ENCODE measurements around the gene C20orf204.

C20orf204 gene

DNA sequence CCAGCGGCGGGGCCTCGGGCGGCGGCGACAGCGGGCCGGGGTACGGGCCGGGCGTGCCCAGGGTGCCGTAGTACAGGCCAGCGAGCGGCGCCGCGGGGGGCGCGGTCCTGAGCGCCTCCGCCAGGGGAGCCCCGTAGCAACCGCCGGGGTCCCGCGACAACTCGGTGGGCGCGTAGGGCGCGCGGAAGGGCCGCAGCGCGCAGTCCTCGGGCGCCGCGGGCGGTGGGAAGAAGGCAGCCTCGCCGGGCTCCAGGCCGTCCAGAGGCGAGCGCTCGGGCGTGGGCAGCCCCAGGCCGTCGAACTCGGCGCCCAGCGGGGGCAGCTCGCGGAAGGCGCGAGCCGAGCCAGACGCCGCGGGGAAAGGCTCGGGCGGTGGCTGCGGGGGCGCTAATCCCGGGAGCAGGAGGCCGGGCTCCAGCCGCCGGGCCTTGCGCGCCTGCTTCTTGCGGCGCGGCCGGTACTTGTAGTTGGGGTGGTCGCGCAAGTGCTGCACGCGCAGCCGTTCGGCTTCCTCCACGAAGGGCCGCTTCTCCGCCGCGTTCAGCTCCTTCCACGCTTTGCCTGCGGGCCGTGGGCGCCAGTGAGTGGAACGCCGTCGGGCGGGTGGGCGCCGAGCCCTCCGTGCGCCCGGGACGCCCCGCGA is 12.5 kb downstream of the C20orf204 start:
- TF ChIP-seq, protein P1, sequence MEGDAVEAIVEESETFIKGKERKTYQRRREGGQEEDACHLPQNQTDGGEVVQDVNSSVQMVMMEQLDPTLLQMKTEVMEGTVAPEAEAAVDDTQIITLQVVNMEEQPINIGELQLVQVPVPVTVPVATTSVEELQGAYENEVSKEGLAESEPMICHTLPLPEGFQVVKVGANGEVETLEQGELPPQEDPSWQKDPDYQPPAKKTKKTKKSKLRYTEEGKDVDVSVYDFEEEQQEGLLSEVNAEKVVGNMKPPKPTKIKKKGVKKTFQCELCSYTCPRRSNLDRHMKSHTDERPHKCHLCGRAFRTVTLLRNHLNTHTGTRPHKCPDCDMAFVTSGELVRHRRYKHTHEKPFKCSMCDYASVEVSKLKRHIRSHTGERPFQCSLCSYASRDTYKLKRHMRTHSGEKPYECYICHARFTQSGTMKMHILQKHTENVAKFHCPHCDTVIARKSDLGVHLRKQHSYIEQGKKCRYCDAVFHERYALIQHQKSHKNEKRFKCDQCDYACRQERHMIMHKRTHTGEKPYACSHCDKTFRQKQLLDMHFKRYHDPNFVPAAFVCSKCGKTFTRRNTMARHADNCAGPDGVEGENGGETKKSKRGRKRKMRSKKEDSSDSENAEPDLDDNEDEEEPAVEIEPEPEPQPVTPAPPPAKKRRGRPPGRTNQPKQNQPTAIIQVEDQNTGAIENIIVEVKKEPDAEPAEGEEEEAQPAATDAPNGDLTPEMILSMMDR (IDR thresholded peaks at IDR 0.05): no peak

DNA sequence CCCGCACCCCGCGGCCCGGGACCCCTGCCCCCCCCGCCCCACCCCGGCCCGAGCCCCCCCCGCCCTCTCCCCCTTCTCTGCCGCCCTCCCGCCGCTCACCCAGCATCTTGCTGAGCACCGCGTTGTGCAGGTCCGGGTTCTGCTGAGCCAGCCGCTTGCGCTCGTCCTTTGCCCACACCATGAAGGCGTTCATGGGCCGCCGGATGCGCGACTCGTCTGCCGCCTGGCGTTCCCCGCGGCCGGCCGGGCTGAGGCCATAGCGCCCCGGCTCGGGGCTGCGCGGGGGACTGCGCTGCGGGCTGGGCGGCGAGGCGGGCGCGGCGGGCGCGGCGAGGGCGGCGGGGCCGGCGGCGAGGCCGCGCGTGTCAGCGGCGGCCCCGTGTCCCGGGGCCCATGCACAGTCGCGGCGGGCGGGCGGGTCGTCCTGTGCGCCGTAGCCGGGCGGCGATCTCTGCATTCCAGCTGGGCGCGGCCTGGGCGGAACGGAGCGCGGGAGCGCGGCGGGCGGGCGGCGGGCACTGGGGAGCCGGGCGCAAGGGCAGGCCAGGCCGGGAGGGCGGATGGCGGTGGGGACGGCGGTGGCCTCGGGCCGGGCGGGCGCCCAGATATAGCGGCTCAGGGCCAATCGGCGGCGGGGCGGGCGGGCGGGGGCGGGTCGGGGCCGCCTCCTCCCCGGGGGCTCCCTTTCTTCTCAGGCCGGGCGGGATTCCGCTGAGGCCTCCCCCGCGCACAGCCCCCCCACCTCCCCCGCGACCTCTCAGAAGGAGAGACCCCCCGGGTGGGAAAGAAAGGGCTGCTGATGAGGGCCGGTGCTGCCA is 13.3 kb downstream of the C20orf204 start, which contains the start of gene SOX18:
SOX18 (minus strand) TSS at position 580 of the 818 bp plus-strand sequence; CDS start at position 457, 123 bp downstream.
- TF ChIP-seq, protein P1 (IDR thresholded peaks at IDR 0.05): no peak

DNA sequence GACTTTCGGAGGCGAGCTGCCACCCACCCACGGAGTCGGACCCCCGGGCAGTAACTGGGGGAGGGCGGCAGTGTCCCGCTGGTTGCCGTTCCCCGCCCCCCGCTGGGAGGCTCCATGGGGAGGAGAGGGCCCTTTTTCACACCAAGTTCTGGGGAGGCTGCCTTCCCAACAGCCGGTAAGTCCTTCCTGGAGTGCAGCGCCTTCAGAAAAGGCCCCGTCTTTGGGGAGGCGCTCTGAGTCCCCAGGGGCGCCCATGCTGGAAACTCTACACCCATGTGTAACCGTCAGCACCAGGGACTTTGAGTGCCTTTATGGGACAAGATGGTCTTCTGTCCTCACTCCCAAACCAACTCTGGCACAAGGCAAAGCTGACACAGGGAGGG is 13.9 kb downstream of the C20orf204 start:
- TF ChIP-seq, protein P1 (IDR thresholded peaks at IDR 0.05): no peak

DNA sequence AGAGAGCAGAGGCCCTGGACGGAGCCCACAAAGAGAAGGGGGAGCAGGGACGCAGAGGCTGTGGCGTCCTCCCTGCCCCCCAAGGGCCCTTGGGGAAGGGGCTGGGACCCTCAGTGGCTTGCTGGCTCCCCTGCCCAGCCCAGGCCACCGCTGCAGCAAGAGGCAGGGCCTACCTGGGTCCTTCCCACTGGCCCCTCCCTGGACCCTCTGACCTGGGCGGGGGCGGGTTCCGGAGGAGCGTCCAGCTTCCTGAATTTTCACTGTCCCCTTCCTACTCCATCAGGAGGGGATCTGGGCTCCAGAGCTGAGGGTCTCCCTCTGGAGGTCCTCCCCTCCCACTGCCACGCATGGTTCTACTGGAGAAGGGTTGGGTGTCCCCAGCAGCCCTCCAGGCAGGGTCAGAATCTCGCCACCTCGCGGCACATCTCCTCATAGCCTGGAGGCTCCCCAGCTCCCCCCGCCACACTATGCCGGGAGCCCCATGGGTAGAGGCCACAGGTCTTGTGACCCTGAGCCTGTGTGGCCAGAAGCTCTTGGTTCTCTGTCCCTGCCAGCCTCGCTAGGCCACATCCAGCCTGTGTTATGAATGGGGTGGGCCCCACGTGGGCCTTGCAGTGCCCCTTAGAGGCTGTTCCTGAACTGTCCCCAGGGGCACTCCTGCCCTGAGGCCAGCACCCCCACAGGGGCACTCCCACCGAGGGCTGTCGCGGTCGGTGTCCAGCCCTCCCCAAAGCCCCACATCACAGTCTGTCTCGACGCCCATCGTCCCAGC is 14.5 kb downstream of the C20orf204 start:
- TF ChIP-seq, protein P1 (IDR thresholded peaks at IDR 0.05): no peak

DNA sequence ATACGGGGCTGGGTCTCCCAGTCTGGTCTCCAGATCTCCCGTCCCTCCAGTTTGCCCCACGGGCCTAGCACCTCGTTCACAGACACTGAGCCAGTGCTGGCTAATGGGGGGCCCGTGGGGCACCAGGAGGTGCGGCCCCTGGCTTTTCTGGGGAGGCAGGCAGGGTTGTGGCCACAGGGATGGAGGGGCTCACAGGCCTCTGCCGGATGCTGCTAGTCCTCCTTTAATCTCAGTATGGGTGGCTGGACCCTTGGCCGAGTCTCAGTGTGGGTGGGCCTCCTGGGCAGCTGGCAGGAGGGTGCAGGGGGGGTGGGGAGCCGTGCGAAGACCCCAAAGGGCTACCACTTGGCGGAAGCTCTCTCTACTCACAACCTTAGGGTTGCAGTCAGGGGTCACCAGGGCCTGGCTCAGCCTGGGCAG is 15.1 kb downstream of the C20orf204 start:
- TF ChIP-seq, protein P1 (IDR thresholded peaks at IDR 0.05): no peak

DNA sequence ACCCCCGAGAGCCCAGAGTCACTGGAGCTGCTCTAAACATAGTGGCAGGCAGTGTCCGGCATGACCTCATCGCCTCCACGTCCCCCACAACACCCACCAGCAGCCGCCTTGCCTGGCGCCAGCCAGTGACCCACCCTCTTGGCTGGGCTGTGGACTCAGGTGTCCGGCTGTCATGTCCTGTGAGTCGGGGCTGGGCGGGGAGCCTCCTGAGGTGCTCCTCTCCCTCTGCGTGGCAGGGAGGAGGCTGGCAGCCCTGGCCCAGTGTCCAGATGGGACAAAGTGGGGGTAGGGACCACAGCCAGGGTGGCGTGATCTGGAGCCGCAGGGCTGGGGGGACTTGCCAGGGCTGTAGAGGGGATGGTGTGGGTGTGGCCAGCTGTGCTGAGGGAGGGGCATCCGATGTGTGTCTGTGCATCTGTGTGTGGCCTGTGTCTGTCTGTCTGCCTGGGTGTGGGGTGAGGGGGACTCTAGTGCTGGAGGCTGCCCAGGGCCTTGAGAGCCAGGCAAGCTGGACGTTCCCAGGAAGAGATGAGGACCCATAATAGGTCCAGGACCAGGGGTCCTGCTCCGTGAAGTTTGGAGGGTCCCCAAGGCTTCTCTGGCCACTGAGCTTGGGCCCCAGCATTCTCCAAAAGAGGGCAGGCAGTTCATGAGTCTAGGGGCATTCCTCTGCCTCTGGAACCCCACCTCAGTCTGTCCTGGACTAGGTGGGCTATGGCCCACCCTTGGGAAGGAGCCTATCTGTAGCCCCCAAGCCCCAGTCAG is 15.8 kb downstream of the C20orf204 start:
- TF ChIP-seq, protein P1 (IDR thresholded peaks at IDR 0.05): no peak

DNA sequence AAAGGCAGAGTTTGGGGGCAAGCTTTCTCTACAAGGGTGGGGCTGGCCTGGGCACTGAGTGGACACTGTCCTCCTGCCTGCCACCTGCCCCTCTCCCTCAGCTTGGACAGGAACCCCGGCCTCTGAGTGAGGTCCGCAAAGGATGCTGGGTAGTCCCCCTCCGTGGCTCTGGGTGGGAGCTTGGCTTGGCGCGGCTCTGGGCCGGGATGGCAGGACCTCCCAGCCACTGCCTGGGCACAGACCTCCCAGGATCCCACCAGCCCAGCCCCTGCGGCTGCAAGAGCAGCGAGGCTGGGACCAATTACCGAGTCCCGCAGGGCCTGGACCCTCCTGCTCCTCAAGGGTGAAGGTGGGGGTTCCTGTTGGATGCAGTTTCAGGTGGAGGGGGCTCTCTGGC is 16.3 kb downstream of the C20orf204 start:
- TF ChIP-seq, protein P1 (IDR thresholded peaks at IDR 0.05): no peak
